ENCODE measurements around the gene CBY2. TPM values are rescaled to one million over a fixed set of nuclear protein-coding genes. Genes with fewer than 3 reads are reported as not detected.

The CBY2 gene
- total RNA-seq, 1 experiment from 2014 or later = not detected

- no CpG with 5 or more reads among the region's 2 CpGs for WGBS (ENCODE audit: extremely low coverage, insufficient read length, low lambda C conversion rate)
These were observed 21.7 kb downstream of the CBY2 start for GRCh38 chr13:45723798-45724197.

More at GRCh38 chr13:45723798-45724197, 21.7 kb downstream of the CBY2 start:
- H3K27ac Mint-ChIP-seq = no peak overlapping the region; a peak in 1 of 7 replicates
- Histone ChIP-seq H2AFZ (ENCODE audit: low read length) (no peak overlapping the region), H2BK20ac (ENCODE audit: low read depth, low read length, poor library complexity, severe bottlenecking) (no peak overlapping the region), H3K4me2 (ENCODE audit: insufficient read depth, insufficient read length, low read length) (no peak overlapping the region), H4K5ac (ENCODE audit: insufficient read length, low read depth, low read length) (no peak overlapping the region), H3K4ac (ENCODE audit: low read depth, low read length) (no peak overlapping the region), H3K27ac (ENCODE audit: insufficient read length, low read depth, low read length) (no peak overlapping the region), H3K23ac (ENCODE audit: insufficient read length, low read depth, low read length) (no peak overlapping the region), H4K20me1 (ENCODE audit: control insufficient read depth, insufficient read depth, insufficient read length) (no peaks in the 10 kb centered on the region), H3K23me2 (ENCODE audit: insufficient read length, low read depth, low read length, poor library complexity, severe bottlenecking) (no peaks in the 10 kb centered on the region), H3K9ac (ENCODE audit: extremely low read depth, insufficient read length, low read length) (no peak overlapping the region), H2BK120ac (ENCODE audit: low read depth, low read length, poor library complexity, severe bottlenecking) (no peak overlapping the region), H2AK5ac (ENCODE audit: insufficient read length, low read length) (no peak overlapping the region), H3K79me2 (ENCODE audit: insufficient read depth, low read length) (no peaks in the 10 kb centered on the region), H3T11ph (ENCODE audit: low read length) (no peak overlapping the region), H3K9me3 (ENCODE audit: control insufficient read depth, low read depth, low read length) (no peaks in the 10 kb centered on the region), H4K91ac (ENCODE audit: insufficient read length, low read depth, low read length) (no peak overlapping the region), H3K79me1 (ENCODE audit: insufficient read depth, low read depth, low read length, poor library complexity, severe bottlenecking) (no peaks in the 10 kb centered on the region), H2BK15ac (ENCODE audit: low read depth, low read length) (no peak overlapping the region), H3K4me1 (ENCODE audit: insufficient read depth, low read length) (no peaks in the 10 kb centered on the region), H3K56ac (ENCODE audit: insufficient read length, low read depth, low read length) (no peak overlapping the region), H2BK5ac (ENCODE audit: insufficient read length, low read length) (no peak overlapping the region), H3K18ac (ENCODE audit: insufficient read length, low read depth, low read length) (no peak overlapping the region), H4K8ac (replicated peaks; ENCODE audit: insufficient read length, low read depth, low read length) (no peak overlapping the region), H3K14ac (ENCODE audit: insufficient read depth, low read length) (no peak overlapping the region), H2BK12ac (ENCODE audit: insufficient read length, low read depth, low read length) (no peak overlapping the region), H3K27me3 (ENCODE audit: insufficient read depth, low read length) (no peaks in the 10 kb centered on the region)
- H3K9me3 Mint-ChIP-seq = peaks cover 0 to 2% of the 10 kb centered on the region in 2 experiments; a peak in 1 of 5 replicates
- peaks cover 14% of the 10 kb centered on the region for H3K27me3 Mint-ChIP-seq (ENCODE audit: low read depth)
- peaks cover 17 to 19% of the 10 kb centered on the region in 2 experiments for H3K4me1 Mint-ChIP-seq
- TF ChIP-seq CTCF (conservative IDR thresholded peaks at IDR 0.05) = no peak
- DNase-seq = no peak
- 0 out of 7 replicates have a peak, but pooled peaks cover 0 to 4% (median 0%) of the 10 kb centered on the region in 3 experiments for H3K36me3 Mint-ChIP-seq (ENCODE audit: insufficient read depth in 1 of 3, low read depth in 3 of 3)
- H3K4me3 Mint-ChIP-seq = no peak overlapping the region
